Coronary artery (tissue), 2 donors: Measurements from ENCODE around the gene CEBPE.

ENCODE experiments used
- DNase-seq: peaks from one replicate; pipeline ENCODE4 v3.0.0-alpha.2; 2017; ENCODE audit warnings: low spot score
- H3K27ac ChIP-seq, 2 donors: fragments of 200-600 bp; sonication (generic); one replicate each; pipeline ENCODE4 v1.5.1; 2016 to 2019
- H3K4me3 ChIP-seq: fragments of 200-600 bp; sonication (generic); 2 replicates; pipeline ENCODE4 v1.5.1; 2016; ENCODE audit warnings: mild to moderate bottlenecking, moderate library complexity
- TF ChIP-seq, protein P1 (sequence below): fragments of 200-600 bp; sonication (generic); IDR thresholded peaks from one replicate; pipeline ENCODE4 v1.5.1; 2019; ENCODE audit warnings: antibody characterized with exemption

Gene CEBPE

DNA sequence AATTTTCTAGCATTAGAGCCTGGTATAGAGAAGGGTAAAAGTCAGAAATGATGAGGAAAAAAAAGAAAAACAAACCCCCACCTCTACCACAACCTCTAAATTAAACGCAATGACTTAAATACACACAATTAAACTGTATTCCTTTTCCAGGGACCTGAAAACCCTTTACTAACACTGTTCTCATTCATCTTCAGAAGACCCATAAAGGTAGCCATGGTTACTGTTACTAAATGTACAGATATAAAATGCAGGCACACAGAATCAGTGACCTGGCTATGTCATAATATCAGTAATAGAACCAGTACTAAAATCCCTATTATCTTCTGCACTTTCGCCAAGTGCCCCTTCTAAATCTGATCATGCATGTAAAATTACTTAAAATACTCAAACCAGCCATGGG lies 25.5 kb downstream of the CEBPE start:
- TF ChIP-seq, protein P1, sequence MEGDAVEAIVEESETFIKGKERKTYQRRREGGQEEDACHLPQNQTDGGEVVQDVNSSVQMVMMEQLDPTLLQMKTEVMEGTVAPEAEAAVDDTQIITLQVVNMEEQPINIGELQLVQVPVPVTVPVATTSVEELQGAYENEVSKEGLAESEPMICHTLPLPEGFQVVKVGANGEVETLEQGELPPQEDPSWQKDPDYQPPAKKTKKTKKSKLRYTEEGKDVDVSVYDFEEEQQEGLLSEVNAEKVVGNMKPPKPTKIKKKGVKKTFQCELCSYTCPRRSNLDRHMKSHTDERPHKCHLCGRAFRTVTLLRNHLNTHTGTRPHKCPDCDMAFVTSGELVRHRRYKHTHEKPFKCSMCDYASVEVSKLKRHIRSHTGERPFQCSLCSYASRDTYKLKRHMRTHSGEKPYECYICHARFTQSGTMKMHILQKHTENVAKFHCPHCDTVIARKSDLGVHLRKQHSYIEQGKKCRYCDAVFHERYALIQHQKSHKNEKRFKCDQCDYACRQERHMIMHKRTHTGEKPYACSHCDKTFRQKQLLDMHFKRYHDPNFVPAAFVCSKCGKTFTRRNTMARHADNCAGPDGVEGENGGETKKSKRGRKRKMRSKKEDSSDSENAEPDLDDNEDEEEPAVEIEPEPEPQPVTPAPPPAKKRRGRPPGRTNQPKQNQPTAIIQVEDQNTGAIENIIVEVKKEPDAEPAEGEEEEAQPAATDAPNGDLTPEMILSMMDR = no peak
- Histone ChIP-seq H3K4me3 (peak overlapping the region; percentile 88), H3K27ac (no peak overlapping the region)
- no peak for DNase-seq

DNA sequence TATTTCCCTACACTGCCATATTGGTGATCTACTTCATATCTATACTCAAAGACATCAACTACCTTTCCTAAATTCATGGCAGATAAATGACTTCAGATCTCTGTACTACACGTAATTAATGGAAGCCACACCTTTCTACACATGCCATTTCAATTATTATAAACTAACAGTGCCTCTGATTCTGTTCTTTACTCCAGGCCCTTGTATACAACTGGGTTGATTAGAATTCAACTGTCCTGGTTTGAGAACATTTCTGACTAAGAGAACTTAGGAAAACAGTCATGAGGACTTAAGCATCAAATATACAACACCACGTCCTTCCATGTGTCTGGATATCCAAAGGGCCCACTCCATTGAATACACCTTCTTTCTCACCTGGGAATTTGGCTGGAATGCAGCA lies 26.0 kb downstream of the CEBPE start:
- no peak for DNase-seq
- Histone ChIP-seq H3K27ac (no peak overlapping the region), H3K4me3 (peak overlapping the region; percentile 88)
- TF ChIP-seq, protein P1 = no peak

- Histone ChIP-seq H3K4me3 (no peak overlapping the region), H3K27ac (no peak overlapping the region)
- TF ChIP-seq, protein P1 = no peak
- DNase-seq = no peak
These were observed 27.5 kb downstream of the CEBPE start for GRCh38 chr14:23091294-23092225.

- Histone ChIP-seq H3K4me3 (no peak overlapping the region), H3K27ac (no peak overlapping the region)
- no peak for DNase-seq
- TF ChIP-seq, protein P1 = no peak
These were observed 28.8 kb downstream of the CEBPE start for GRCh38 chr14:23090254-23090636.

- TF ChIP-seq, protein P1 = no peak
- Histone ChIP-seq H3K27ac (no peak overlapping the region), H3K4me3 (no peak overlapping the region)
- DNase-seq = no peak
These were observed 29.4 kb downstream of the CEBPE start for GRCh38 chr14:23089498-23090253.

- H3K4me3 ChIP-seq = no peak overlapping the region
- H3K27ac ChIP-seq = no peak overlapping the region
- no peak for DNase-seq
- TF ChIP-seq, protein P1 = no peak
These were observed 32.5 kb downstream of the CEBPE start for GRCh38 chr14:23086565-23086964.
